DMS79 (cell line): ENCODE results near the gene SAMD11.

Experiments used
- DNase-seq: peaks from one replicate; lab custom pipeline; 2025; lab: John Stamatoyannopoulos, UW

The SAMD11 gene

DNA sequence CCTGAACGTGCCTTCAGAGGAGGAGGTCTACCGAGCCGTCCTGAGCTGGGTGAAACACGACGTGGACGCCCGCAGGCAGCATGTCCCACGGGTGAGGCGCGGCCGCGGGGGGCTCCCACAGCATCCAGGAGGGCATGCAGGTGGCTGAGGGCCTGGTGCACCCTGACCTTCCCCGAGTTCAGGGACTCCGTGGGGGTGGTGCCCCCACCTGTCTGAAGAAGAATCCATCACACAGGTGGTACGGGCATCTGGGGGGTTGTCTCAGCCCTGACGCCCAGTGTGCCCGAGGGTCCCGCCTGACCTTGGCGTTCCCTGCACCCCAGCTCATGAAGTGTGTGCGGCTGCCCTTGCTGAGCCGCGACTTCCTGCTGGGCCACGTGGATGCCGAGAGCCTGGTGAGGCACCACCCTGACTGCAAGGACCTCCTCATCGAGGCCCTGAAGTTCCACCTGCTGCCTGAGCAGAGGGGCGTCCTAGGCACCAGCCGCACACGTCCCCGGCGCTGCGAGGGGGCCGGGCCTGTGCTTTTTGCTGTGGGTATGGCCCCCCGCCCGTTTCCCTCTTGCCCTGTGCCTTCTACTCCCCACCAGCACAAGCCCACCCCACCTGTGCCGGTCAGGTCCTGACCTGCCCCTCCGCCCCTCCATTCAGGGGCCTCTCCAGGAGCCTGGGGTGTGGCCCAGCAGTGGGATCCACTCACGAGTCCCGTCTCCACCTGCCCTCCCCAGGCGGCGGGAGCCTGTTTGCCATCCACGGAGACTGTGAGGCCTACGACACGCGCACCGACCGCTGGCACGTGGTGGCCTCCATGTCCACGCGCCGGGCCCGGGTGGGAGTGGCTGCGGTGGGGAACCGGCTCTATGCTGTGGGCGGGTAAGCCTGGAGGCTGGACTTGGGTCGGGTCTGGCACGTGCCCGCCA, 38.9 kb downstream of the SAMD11 start:
- no peak for DNase-seq

DNA sequence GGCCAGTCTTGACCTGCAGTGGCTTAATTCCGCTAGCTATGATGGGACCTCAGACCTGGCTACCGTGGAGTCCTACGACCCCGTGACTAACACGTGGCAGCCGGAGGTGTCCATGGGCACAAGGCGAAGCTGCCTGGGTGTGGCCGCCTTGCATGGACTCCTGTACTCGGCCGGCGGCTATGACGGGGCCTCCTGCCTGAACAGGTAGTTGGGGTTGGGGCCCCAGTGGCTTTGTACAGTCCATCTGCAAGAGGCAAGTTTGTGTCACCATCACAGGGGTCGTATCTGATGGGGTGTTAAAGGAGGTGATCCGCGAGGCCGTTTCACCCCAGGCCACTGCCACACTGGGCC, 39.6 kb downstream of the SAMD11 start:
- no peak for DNase-seq

DNA sequence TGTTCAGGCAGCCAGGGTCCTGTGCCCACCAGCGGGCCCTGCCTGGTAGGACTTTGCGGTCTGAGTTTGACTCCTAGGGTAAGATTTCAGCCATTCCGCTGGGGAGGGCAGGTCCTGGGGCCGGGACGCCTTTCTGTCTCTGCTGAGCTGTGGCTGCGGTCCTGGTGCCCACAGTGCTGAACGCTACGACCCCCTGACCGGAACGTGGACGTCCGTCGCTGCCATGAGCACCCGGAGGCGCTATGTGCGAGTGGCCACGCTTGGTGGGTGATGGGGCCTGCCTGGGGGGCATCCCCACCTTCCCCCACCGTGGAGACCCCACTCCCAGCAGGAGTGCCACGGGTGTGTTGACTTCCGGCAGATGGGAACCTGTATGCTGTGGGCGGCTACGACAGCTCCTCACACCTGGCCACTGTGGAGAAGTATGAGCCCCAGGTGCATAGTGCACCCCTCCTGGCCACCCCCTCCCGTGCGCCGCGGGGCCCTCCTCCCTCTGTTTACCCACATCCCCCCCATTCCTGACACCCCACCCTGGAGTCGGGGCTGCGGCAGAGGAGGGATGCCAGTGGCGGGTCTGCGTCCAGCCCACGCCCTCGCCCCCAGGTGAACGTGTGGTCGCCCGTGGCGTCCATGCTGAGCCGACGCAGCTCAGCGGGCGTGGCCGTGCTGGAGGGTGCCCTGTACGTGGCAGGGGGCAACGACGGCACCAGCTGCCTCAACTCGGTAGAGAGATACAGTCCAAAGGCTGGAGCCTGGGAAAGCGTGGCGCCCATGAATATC, 40.2 kb downstream of the SAMD11 start:
- no peak for DNase-seq

DNA sequence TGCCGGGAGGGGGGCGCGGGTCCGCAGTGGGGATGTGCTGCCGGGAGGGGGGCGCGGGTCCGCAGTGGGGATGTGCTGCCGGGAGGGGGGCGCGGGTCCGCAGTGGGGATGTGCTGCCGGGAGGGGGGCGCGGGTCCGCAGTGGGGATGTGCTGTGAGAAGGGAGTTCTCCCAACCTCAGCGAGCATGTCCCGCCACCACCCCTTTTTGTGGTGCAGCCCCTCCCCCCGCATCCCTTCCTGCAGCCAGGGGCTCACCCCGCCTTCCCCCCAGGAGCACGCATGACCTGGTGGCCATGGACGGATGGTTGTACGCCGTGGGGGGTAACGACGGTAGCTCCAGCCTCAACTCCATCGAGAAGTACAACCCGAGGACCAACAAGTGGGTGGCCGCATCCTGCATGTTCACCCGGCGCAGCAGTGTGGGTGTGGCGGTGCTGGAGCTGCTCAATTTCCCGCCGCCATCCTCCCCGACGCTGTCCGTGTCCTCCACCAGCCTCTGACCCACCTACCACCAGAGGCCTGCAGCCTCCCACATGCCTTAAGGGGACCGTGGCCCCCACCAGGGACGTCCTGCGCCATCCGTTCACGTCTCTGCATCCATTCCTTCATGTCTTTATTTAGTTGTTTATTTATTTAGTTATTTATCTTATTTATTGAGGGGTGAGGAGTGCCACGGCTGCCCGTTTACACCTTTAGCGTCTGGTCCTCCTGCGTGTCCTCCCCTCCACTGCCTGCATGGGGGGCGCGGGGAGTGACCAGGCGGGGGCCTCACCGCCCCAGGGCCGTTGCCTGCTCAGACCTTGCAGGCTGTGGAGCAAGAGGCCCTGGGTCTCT, 41.2 kb downstream of the SAMD11 start:
- DNase-seq: no peak

DNA sequence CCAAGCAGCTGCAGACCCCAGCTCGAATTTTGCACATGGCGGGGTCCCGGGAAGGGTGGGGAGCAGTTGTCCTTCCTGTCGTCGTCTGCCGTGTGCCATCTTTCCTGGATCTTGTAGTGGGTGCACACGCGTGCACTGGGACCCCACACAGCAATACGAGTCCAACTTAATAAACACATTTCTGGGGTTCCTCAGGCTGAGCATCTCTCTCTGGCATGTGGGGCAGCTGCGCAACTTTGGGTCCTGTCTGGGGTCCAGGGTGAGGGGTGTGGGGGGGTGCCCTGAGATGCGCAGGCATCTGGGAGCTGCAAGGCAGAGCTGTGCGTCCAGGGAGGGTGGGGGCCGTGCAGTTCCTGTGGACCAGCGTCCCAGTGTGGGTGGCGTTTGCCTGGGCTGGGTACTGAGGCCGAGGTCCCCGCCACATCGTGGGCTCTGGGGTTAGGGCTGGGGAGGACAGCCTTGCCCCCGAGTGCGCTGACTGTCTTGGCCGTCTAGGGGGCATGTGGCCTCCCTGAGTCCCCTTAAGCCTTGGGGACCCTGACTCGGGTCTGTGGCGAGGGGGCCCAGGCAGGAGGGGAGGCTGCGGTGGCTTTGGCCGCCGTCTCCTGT, 41.9 kb downstream of the SAMD11 start:
- DNase-seq: no peak

DNA sequence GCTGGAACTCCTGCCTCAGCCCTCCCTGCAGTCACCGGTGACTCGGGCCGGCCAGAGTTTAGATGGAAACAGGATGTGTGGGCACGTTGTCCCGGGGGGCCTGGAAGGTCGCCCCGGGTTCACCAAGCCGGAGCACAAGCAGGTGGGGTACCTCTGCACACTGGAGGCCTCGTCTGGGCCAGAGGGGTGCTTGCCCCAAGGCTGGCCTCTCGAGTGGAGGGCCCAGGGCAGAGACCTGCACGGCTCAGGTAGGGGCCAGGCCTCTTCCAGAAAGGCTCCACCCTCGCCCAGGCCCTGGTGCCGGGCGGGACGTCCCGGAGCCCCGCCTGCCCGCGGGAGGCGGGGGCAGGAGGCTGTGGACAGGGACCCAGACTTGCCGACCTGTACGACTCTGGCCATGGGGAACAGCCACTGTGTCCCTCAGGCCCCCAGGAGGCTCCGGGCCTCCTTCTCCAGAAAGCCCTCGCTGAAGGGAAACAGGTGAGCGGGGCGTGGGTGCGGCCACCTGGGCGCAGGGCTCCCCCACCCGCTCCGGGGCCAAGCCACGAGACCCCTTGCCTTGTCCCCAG, 42.5 kb downstream of the SAMD11 start, which contains the start of gene PLEKHN1:
Gene PLEKHN1, plus strand, starts transcription at position 348 of the 569 bp plus-strand sequence. Its CDS starts 50 bp downstream, at position 398.
- no peak for DNase-seq

DNA sequence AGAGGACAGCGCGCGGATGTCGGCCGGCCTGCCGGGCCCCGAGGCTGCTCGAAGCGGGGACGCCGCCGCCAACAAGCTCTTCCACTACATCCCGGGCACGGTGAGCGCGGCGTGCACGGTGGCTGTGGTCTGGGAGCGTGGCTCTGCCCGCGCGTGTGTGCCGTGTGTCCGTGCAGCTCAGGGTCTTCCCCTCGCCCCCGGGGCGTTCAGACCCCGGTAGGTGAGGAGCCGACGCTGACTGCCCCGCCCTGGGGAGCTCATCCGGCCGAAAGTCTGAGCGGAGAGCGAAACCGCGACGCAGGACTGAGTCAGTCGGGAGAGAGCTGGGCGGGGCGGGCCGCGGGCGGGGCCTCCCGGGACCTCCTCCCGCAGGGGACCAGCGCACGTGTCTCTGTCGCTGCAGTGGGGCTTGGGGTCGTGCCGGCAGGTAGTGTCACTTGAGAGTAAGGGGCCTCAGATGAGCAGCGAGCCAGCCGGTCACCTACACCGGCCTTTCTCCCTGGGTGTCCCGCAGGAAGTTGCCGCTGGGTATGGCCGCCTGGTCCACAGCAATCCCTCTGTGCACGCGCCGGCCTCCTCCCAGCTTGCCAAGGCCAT, 43.1 kb downstream of the SAMD11 start:
- no peak for DNase-seq

DNA sequence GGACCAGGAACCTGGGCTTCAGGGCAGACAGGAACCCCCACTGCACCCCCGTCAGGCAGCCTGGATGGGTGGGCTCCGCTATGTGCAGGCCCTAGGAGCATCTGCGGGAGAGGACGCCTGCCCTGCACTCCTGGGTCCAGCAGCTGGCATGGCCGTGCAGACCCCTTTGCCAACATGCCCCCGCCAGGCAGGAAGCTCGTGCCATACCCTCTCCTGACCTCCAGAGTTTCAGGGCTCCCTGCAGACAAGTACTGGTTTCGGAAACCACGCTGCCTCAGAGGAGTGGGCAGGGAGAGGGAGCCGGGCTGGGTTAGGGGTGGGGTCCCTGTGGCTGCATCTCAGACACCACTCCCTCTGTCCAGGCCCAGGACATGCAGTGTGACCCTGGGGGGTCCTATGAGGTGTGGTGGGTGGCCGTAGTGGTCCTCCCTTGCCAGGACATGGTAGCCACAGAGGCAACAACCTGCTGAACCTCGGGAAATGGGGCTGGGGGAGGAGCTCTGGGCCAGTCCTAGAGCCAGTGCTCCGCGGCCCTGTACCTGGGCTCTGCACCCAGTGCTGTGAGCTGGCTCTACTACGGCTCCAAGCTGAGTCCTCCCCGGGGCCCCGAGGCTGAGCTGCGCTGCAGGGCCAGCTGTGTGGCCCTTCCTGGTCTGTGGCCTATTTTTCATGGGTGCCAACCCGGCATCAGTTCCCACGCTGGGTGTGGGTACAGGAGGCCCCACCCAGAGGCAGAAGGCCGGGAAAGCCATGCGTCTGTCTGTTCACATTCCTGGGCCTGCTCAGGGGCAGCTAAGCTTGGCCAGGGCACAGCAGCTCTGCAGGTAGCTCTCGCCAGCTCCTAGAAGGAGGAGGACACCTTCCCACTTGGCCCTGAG, 44.0 kb downstream of the SAMD11 start:
- no peak for DNase-seq

DNA sequence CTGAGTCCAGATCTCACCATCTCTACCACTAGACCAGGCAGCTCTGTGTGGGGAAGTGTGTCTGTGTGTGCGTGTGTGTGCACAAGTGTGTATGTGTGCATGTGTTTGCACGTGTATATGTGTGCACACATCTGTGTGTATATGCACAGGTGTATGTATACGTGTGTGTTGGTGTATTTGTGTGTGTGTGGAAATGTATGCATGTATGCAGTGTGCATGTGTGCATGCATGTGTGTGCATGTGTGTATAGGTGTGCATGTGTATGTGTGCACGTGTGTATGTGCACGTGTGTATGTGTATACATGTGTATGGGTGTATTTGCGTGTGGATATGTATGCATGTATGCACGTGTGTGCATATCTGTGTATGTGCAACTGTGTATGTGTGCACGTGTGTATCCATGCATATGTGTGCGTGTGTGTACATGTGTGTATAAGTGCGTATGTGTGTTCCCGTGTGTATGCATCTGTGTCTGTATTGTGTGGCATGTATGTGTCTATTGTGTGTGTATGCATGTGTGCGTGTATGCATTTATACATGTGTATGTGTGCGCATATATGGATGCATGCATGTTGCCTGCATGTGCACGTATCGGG, 45.6 kb downstream of the SAMD11 start:
- no peak for DNase-seq

DNA sequence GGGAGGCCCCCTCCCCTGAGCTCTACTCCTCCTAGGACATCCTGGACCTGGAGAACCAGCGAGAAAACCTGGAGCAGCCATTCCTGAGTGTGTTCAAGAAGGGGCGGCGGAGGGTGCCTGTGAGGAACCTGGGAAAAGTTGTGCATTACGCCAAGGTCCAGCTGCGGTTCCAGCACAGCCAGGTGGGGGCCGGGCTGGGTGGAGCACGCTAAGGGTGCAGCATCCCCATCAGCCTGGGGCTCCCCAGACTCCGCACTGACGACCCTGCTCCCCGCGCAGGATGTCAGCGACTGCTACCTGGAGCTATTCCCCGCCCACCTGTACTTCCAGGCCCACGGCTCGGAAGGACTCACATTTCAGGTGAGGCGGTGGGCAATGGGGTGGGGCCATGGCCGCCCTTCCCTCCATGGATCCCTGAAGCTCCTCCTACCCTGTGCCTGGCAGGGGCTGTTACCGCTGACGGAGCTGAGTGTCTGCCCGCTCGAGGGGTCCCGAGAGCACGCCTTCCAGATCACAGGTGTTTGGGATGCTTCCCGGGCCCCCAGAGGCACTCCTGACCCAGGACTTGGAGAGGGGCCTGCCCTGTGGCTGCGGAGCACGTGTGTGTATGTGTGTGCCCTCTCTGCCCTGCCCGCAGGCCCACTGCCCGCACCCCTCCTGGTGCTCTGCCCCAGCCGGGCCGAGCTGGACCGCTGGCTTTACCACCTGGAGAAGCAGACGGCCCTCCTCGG, 46.7 kb downstream of the SAMD11 start:
- DNase-seq: peak; percentile 16

DNA sequence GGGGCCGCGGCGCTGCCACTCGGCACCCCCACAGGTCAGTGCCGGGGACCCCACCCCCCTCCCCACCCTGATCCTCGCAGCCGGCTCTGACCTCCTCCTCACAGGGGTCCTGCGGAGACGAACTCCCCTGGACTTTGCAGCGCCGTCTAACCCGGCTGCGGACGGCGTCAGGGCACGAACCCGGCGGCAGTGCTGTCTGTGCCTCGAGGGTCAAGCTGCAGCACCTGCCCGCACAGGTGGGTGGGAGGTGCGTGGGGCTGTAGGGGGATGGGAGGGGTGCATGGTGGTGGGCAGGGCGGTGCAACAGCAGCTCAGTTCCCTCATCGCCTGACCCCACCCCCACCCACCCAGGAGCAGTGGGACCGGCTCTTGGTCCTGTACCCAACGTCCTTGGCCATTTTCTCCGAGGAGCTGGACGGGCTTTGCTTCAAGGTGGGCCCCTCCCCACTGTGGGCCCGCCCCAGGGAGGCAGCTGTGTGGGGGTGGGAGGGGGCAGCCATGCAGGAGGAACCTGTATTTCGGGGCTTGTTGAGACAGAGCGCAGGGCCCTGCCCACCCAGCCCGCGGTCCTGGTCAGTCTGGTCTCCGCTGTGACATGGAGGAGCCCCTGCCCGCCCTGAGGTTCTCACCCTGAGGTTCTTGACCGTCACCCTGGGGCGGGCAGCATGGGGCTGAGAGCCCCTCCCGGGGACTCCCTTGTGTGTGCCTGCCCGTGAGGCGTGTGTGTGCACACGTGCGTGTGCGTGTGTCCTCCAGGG, 47.4 kb downstream of the SAMD11 start:
- DNase-seq: no peak

DNA sequence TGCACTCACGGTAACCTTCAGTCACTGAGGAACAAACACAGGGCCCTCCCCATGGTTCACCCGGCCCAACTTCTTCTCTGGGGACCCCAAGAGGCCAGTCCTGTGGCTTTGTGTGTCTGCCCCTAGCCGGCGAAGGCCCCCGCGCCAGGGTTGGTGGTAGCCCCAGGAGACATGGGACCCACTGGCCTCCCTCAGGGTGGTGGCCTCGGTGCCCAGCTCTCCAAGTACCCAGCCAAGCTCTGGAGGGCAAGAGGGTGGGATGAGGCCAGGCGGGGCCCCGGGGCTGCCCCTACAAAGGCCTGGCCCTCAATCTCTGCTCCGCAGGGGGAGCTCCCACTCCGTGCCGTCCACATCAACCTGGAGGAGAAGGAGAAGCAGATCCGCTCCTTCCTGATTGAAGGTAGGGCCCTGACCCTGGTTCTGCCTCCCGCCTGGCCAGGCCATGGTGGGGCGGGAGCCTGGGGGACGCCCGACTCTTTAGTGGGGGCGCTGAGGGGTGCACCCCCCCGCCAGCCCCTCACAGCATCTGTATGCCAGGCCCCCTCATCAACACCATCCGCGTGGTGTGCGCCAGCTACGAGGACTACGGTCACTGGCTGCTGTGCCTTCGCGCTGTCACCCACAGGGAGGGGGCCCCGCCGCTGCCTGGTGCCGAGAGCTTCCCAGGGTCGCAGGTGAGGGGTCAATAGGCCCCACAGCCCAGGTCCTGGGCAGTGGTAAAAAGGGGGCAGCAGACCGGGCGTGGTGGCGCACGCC, 48.2 kb downstream of the SAMD11 start:
- no peak for DNase-seq

DNA sequence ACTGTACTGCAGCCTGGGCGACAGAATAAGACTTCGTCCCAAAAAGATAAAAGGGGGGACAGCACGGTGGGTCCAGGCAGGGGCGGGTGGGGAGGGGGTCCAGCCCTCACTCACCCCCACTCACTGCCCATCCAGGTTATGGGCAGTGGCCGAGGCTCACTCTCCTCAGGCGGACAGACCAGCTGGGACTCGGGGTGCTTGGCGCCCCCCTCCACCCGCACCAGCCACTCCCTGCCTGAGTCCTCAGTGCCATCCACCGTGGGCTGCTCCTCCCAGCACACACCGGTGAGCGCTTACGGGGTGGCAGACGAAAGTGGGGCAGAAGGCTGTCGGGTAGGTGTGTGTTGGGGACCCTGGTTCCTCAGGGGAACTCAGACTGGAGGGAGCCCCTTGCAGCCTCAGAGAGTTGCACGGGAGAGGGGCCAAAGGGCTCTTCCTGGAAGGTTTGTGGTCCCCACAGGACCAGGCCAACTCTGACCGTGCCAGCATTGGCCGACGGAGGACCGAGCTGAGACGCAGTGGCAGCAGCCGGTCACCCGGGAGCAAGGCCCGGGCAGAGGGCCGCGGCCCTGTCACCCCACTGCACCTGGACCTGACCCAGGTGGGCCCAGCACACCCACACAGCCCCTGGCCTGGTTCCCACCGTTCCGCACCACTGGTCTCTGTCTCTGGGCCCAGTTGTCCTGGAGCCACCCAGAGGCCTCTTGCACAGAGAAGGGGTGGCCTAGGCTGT, 49.2 kb downstream of the SAMD11 start:
- DNase-seq: no peak

DNA sequence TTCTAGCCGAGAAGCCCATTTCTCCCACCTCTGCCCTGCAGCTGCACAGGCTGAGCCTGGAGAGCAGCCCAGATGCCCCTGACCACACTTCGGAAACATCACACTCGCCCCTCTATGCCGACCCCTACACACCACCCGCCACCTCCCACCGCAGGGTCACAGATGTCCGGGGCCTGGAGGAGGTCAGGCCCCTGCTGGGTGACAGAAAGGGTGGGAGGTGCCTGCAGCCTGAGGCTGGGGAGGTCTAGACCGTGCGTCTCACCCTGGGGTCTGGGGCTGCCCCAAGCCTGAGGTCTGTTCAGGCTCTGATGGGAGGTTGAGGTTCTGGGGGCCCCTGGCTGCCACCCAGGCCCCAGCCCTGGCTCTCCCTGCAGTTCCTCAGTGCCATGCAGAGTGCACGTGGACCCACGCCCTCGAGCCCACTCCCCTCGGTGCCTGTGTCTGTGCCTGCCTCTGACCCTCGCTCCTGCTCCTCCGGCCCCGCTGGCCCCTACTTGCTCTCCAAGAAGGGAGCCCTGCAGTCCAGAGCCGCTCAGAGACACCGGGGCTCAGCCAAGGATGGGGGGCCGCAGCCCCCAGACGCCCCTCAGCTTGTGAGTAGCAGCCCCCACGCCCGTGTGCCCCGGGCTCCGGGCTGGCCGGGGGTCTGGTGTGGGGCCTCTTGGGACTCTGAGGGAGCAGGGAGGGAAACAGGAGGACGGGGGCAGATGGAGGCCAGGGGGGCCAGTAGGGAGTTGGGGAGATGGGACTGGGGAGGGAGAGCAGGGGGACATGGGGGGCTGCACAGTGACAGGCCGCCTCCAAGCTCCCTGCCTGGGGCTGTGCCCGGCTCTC, 50.0 kb downstream of the SAMD11 start:
- DNase-seq: no peak

DNA sequence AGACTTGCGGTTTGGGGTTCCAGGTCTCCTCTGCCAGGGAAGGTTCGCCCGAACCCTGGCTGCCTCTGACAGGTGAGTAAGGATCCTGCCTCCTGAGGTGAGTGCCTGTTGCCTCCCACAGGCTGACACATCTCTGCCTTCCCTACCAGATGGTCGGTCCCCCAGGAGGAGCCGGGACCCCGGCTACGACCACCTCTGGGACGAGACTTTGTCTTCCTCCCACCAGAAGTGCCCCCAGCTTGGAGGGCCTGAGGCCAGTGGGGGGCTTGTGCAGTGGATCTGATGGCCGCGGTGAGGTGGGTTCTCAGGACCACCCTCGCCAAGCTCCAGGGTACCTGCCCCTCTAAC, 50.5 kb downstream of the SAMD11 start:
- DNase-seq: no peak
